ENCODE results near the gene WDR38.

Gene WDR38

GRCh38 chr9:124882231-124882630, 29.0 kb downstream of the WDR38 start:
- no peak for DNase-seq (ENCODE audit: low read depth, low spot score)

- DNase-seq (ENCODE audit: low read depth, low spot score), result no peak
Measured at GRCh38 chr9:124884376-124884775, 31.1 kb downstream of the WDR38 start.

GRCh38 chr9:124885551-124885950, 32.3 kb downstream of the WDR38 start:
- DNase-seq (ENCODE audit: low read depth, low spot score), result no peak

- DNase-seq (ENCODE audit: low read depth, low spot score), result no peak
Measured at GRCh38 chr9:124886461-124886860, 33.2 kb downstream of the WDR38 start.

GRCh38 chr9:124886866-124887492, 33.7 kb downstream of the WDR38 start:
- no peak for DNase-seq (ENCODE audit: low read depth, low spot score)

GRCh38 chr9:124887832-124888231, 34.6 kb downstream of the WDR38 start:
- DNase-seq (ENCODE audit: low read depth, low spot score), result no peak

GRCh38 chr9:124889006-124889405, 35.7 kb downstream of the WDR38 start:
- DNase-seq (ENCODE audit: low read depth, low spot score), result no peak

GRCh38 chr9:124890179-124890578, 36.9 kb downstream of the WDR38 start:
- no peak for DNase-seq (ENCODE audit: low read depth, low spot score)

GRCh38 chr9:124894035-124894740, 40.9 kb downstream of the WDR38 start:
- no peak for DNase-seq (ENCODE audit: low read depth, low spot score)

- DNase-seq (ENCODE audit: low read depth, low spot score), result peak; percentile 7
Measured at GRCh38 chr9:124894741-124895170, 41.5 kb downstream of the WDR38 start.

GRCh38 chr9:124897570-124898460, 44.6 kb downstream of the WDR38 start:
- DNase-seq (ENCODE audit: low read depth, low spot score), result no peak

GRCh38 chr9:124899845-124900244, 46.6 kb downstream of the WDR38 start:
- no peak for DNase-seq (ENCODE audit: low read depth, low spot score)

GRCh38 chr9:124906966-124907365, 53.7 kb downstream of the WDR38 start:
- DNase-seq (ENCODE audit: low read depth, low spot score), result no peak

Data from activated CD4-positive, CD25-positive, alpha-beta regulatory T cell treated with anti-CD3 and anti-CD28 coated beads, Interleukin-2, amount 50 U/mL, for 16 hours (primary cell).